Liver (tissue), 9 donors: Measurements from ENCODE around the gene DRAM2. TPM values are rescaled to one million over a fixed set of nuclear protein-coding genes. Genes with fewer than 3 reads are reported as not detected.

ENCODE experiments used
- DNase-seq: peaks from one replicate; pipeline ENCODE4 v3.0.0-alpha.2; 2017; ENCODE audit warnings: low spot score
- H3K27ac ChIP-seq, 2 donors: one replicate each; pipeline ENCODE4 v1.7.0; 2013; ENCODE audit warnings: inconsistent platforms in 2 of 2, low read length in 2 of 2, control low read depth in 1 of 2, low read depth in 1 of 2, mild to moderate bottlenecking in 1 of 2
- H3K27me3 ChIP-seq, 4 donors: one replicate each; pipeline versions ENCODE4 v1.6.1 to v1.7.0; 2013; ENCODE audit warnings: low read length in 3 of 4, inconsistent platforms in 1 of 4, mild to moderate bottlenecking in 1 of 4, moderate library complexity in 1 of 4; ENCODE audit not compliant: control insufficient read depth in 4 of 4, insufficient read depth in 4 of 4
- H3K36me3 ChIP-seq, 4 donors: one replicate each; pipeline versions ENCODE4 v1.6.1 to v1.7.0; 2013; ENCODE audit warnings: low read length in 3 of 4, mild to moderate bottlenecking in 3 of 4, low read depth in 1 of 4, moderate library complexity in 1 of 4; ENCODE audit not compliant: control insufficient read depth in 4 of 4, insufficient read depth in 3 of 4
- H3K4me1 ChIP-seq, 4 donors: one replicate each; pipeline versions ENCODE4 v1.6.1 to v1.7.0; 2013; ENCODE audit warnings: low read length in 3 of 4, mild to moderate bottlenecking in 3 of 4, moderate library complexity in 1 of 4; ENCODE audit not compliant: control insufficient read depth in 4 of 4, insufficient read depth in 4 of 4
- H3K4me3 ChIP-seq, 3 donors: one replicate each; pipeline versions ENCODE4 v1.6.1 to v1.7.0; 2013; ENCODE audit warnings: low read length in 3 of 3, control low read depth in 1 of 3, low read depth in 1 of 3, mild to moderate bottlenecking in 1 of 3
- H3K9ac ChIP-seq, 2 donors: one replicate each; pipeline ENCODE4 v1.7.0; 2013; ENCODE audit warnings: low read length in 2 of 2, mild to moderate bottlenecking in 2 of 2, moderate library complexity in 2 of 2, control low read depth in 1 of 2, low read depth in 1 of 2
- H3K9me3 ChIP-seq, 4 donors: one replicate each; pipeline versions ENCODE4 v1.6.1 to v1.7.0; 2013; ENCODE audit warnings: low read length in 3 of 4; ENCODE audit not compliant: control insufficient read depth in 4 of 4
- ATF3 ChIP-seq: IDR thresholded peaks from 2 replicates; pipeline ENCODE4 v1.6.1; 2016; ENCODE audit warnings: antibody characterized with exemption
- EGR1 ChIP-seq, 2 donors: IDR thresholded peaks; 2 replicates each; pipeline ENCODE4 v1.6.1; 2016 to 2018; ENCODE audit warnings: antibody characterized with exemption in 2 of 2, low read depth in 2 of 2
- FOXA1 ChIP-seq: IDR thresholded peaks from 2 replicates; pipeline ENCODE4 v1.6.1; 2016; ENCODE audit warnings: antibody characterized with exemption
- FOXA2 ChIP-seq: IDR thresholded peaks from 2 replicates; pipeline ENCODE4 v1.6.1; 2016; ENCODE audit warnings: antibody characterized with exemption
- GABPA ChIP-seq, 2 donors: IDR thresholded peaks in 1 of 2; conservative IDR thresholded peaks in 1 of 2; 2 replicates each; pipeline ENCODE4 v1.6.1; 2016; ENCODE audit warnings: antibody characterized with exemption in 2 of 2, mild to moderate bottlenecking in 1 of 2, moderate library complexity in 1 of 2
- HNF4A ChIP-seq, 2 donors: conservative IDR thresholded peaks; 2 replicates each; pipeline ENCODE4 v1.6.1; 2016; ENCODE audit warnings: antibody characterized with exemption in 2 of 2, mild to moderate bottlenecking in 2 of 2
- HNF4G ChIP-seq: IDR thresholded peaks from 2 replicates; pipeline ENCODE4 v1.6.1; 2016; ENCODE audit warnings: antibody characterized with exemption
- JUND ChIP-seq, 2 donors: IDR thresholded peaks; 2 replicates each; pipeline ENCODE4 v1.6.1; 2016; ENCODE audit warnings: antibody characterized with exemption in 2 of 2
- NR2F2 ChIP-seq: IDR thresholded peaks from 2 replicates; pipeline ENCODE4 v1.6.1; 2016; ENCODE audit warnings: antibody characterized with exemption
- RAD21 ChIP-seq, 2 donors: IDR thresholded peaks; 2 replicates each; pipeline ENCODE4 v1.6.1; 2016; ENCODE audit warnings: antibody characterized with exemption in 2 of 2, mild to moderate bottlenecking in 2 of 2
- RXRA ChIP-seq, 2 donors: IDR thresholded peaks; 2 replicates each; pipeline ENCODE4 v1.6.1; 2017 to 2018; ENCODE audit warnings: antibody characterized with exemption in 2 of 2, mild to moderate bottlenecking in 1 of 2
- SP1 ChIP-seq: IDR thresholded peaks from 2 replicates; pipeline ENCODE4 v1.6.1; 2018; ENCODE audit warnings: antibody characterized with exemption, mild to moderate bottlenecking
- TAF1 ChIP-seq: conservative IDR thresholded peaks from 2 replicates; pipeline ENCODE4 v1.6.1; 2016; ENCODE audit warnings: antibody characterized with exemption, mild to moderate bottlenecking
- YY1 ChIP-seq: IDR thresholded peaks from 2 replicates; pipeline ENCODE4 v1.6.1; 2016; ENCODE audit warnings: antibody characterized with exemption, mild to moderate bottlenecking
- ZBTB33 ChIP-seq: IDR thresholded peaks from 2 replicates; pipeline ENCODE4 v1.6.1; 2016; ENCODE audit warnings: antibody characterized with exemption
- WGBS: extraction: QIAGEN DNeasy Blood & Tissue Kit; methylation state at CpG from one replicate; pipeline ENCODE4 v1.1.7; 2013; 5-methylcytosine and 5-hydroxymethylcytosine counted together
- polyA plus RNA-seq, 2 donors: library from polyadenylated mRNA; stranded (reverse) in 1 of 2; unstranded in 1 of 2; fragments of 200-250 nt in 1 of 2; fragments of >200 nt in 1 of 2; fragmentation: Nextera tagmentation in 1 of 2; extraction: Ambion mirVana in 1 of 2; gene quantifications; one replicate each; pipeline versions ENCODE4 v1.2.1 to v1.2.3, GENCODE V29; 2013 to 2015
- total RNA-seq, 2 donors: library from RNA; depleted of rRNA; stranded (reverse); fragments of >200 nt; gene quantifications; one replicate each; pipeline ENCODE4 v1.2.3, GENCODE V29; 2014
- TF ChIP-seq, protein P1 (sequence below): fragments of 150-350 bp; IDR thresholded peaks from 2 replicates; pipeline ENCODE4 v1.5.1; 2017; ENCODE audit warnings: improper control_type of control experiment, low read depth, low read length; ENCODE audit not compliant: missing input control
- TF ChIP-seq, protein P2 (sequence below): IDR thresholded peaks from 2 replicates; pipeline ENCODE4 v1.6.1; 2016; ENCODE audit warnings: antibody characterized with exemption, mild to moderate bottlenecking
- TF ChIP-seq, protein P3 (sequence below): IDR thresholded peaks from 2 replicates; pipeline ENCODE4 v1.6.1; 2016; ENCODE audit warnings: antibody characterized with exemption
- donor health status: healthy.
- donor health status: healthy.
- donor health status: healthy.
- donor health status: healthy.
- donor health status: healthy.

Gene DRAM2
- total and polyA plus RNA-seq, 4 donors: 15.7 to 33.9 (median 19.8) TPM

GRCh38 chr1:111148376-111148881 is 8.5 kb upstream of the DRAM2 start:
- Histone ChIP-seq H3K4me3 (no peak overlapping the region), H3K36me3 (peaks cover 5 to 23% (median 17%) of the 10 kb centered on the region in 4 donors), H3K27ac (no peak overlapping the region), H3K9me3 (no peaks in the 10 kb centered on the region), H3K4me1 (peaks cover 1 to 35% (median 27%) of the 10 kb centered on the region in 4 donors), H3K27me3 (no peaks in the 10 kb centered on the region), H3K9ac (no peak overlapping the region)
- WGBS: 79% methylated on average over 2 of the region's 2 CpGs
- no peak for DNase-seq
- no peak for TF ChIP-seq JUND (IDR thresholded peaks at IDR 0.05)

GRCh38 chr1:111147948-111148347 is 8.1 kb upstream of the DRAM2 start:
- H3K9me3 ChIP-seq: no peaks in the 10 kb centered on the region
- no peak overlapping the region for H3K9ac ChIP-seq
- no peak for TF ChIP-seq ATF3
- no peak for TF ChIP-seq GABPA (IDR thresholded peaks at IDR 0.05 in 1 of 2, conservative IDR thresholded peaks at IDR 0.05 in 1 of 2)
- TF ChIP-seq, protein P1, sequence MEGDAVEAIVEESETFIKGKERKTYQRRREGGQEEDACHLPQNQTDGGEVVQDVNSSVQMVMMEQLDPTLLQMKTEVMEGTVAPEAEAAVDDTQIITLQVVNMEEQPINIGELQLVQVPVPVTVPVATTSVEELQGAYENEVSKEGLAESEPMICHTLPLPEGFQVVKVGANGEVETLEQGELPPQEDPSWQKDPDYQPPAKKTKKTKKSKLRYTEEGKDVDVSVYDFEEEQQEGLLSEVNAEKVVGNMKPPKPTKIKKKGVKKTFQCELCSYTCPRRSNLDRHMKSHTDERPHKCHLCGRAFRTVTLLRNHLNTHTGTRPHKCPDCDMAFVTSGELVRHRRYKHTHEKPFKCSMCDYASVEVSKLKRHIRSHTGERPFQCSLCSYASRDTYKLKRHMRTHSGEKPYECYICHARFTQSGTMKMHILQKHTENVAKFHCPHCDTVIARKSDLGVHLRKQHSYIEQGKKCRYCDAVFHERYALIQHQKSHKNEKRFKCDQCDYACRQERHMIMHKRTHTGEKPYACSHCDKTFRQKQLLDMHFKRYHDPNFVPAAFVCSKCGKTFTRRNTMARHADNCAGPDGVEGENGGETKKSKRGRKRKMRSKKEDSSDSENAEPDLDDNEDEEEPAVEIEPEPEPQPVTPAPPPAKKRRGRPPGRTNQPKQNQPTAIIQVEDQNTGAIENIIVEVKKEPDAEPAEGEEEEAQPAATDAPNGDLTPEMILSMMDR: no peak
- no peak for TF ChIP-seq YY1
- TF ChIP-seq RAD21 (IDR thresholded peaks at IDR 0.05): no peak
- no peak for TF ChIP-seq SP1
- TF ChIP-seq, protein P2, sequence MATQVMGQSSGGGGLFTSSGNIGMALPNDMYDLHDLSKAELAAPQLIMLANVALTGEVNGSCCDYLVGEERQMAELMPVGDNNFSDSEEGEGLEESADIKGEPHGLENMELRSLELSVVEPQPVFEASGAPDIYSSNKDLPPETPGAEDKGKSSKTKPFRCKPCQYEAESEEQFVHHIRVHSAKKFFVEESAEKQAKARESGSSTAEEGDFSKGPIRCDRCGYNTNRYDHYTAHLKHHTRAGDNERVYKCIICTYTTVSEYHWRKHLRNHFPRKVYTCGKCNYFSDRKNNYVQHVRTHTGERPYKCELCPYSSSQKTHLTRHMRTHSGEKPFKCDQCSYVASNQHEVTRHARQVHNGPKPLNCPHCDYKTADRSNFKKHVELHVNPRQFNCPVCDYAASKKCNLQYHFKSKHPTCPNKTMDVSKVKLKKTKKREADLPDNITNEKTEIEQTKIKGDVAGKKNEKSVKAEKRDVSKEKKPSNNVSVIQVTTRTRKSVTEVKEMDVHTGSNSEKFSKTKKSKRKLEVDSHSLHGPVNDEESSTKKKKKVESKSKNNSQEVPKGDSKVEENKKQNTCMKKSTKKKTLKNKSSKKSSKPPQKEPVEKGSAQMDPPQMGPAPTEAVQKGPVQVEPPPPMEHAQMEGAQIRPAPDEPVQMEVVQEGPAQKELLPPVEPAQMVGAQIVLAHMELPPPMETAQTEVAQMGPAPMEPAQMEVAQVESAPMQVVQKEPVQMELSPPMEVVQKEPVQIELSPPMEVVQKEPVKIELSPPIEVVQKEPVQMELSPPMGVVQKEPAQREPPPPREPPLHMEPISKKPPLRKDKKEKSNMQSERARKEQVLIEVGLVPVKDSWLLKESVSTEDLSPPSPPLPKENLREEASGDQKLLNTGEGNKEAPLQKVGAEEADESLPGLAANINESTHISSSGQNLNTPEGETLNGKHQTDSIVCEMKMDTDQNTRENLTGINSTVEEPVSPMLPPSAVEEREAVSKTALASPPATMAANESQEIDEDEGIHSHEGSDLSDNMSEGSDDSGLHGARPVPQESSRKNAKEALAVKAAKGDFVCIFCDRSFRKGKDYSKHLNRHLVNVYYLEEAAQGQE: no peak
- TF ChIP-seq, protein P3, sequence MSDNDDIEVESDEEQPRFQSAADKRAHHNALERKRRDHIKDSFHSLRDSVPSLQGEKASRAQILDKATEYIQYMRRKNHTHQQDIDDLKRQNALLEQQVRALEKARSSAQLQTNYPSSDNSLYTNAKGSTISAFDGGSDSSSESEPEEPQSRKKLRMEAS: no peak
- TF ChIP-seq HNF4A (conservative IDR thresholded peaks at IDR 0.05): no peak
- TF ChIP-seq HNF4G: no peak
- TF ChIP-seq NR2F2: no peak
- no peak for TF ChIP-seq EGR1 (IDR thresholded peaks at IDR 0.05; ENCODE audit: low read depth in 2 of 2)
- no peak for TF ChIP-seq FOXA1
- TF ChIP-seq RXRA (IDR thresholded peaks at IDR 0.05): no peak
- no peak for TF ChIP-seq JUND (IDR thresholded peaks at IDR 0.05)
- no peak for TF ChIP-seq FOXA2
- no peak for TF ChIP-seq TAF1
- no peak for TF ChIP-seq ZBTB33
- WGBS: 79% methylated on average over 3 of the region's 3 CpGs
- H3K4me3 ChIP-seq: no peak overlapping the region
- DNase-seq: no peak
- no peaks in the 10 kb centered on the region for H3K27me3 ChIP-seq
- no peak overlapping the region for H3K27ac ChIP-seq
- H3K4me1 ChIP-seq: peaks cover 1 to 40% (median 32%) of the 10 kb centered on the region in 4 donors
- H3K36me3 ChIP-seq: peaks cover 2 to 20% (median 13%) of the 10 kb centered on the region in 4 donors
